ENCODE results near the gene TTC38.
A peak's percentile ranks its signal among the peaks of the same experiment; 100 is the strongest.
"Not testable (repeated sequence)": the region's sequence is repeated elsewhere in the genome, so short reads cannot be mapped to it uniquely, and the experiment has no call there.

The TTC38 gene

DNA sequence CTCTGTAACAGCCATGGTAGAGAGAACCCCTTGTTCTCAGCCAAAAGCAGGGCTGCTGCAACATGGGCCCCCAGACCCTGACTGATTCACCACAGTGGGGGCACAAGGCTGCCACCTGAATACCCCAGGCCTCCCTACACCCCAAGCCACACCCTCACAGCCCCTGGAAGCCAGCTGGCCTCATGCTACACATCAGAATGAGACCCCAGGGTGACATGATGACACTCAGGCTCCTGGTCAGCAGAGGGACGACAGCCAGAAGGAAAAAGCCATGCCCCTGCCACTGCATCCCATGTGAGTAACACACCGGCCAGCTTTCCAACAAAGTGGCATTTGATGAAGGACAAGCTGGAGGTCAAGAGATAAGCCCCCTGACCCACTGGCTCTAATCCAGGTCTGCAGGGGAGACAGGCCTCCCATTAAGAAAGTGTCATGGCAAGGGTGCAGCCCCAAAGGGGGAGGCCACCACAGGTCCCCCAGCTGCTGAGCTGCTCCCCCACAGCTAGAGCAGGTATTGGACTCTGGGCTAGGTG, 20.3 kb upstream of the TTC38 start:
- no peak for DNase-seq

DNA sequence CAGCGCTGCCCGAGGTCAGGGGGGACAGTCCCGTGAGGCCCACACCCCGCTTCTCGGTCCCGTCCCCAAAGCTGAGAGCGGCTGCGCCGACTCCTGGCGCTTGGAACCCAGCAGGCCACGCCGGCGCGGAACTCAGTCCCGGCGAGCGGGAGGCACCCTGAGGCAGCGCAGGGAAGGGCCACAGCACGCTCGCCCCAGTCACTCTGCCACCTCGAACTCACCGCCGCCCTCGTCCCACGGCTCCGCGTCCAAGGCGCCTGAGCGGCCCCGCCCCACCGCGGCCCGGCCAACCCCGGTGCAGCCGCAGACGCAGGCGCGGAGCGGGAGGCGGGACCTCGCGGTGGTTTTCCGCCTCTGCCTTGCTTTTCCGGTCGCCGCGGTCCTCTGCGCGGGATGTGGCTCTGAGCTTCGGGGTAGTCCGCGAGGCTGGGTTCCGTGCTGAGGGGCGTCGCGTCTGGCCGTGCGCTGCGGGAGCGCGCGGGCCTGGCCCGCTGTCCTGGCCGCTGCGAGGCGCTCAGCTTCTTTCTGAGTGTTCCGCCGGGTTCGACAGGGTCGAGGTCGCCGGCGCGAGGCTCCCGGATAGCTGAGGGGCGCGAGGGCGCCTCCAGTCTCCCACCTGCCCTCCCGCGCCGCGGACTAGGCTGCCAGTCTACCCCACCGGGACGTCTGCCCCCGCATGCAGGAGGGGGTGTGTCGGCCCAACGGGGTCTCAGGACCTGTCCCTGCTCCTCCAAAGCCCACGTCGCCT, 17.6 kb upstream of the TTC38 start, which contains the start of gene CDPF1:
TSS of gene CDPF1 (minus strand) at position 259 of the 748 bp plus-strand sequence. CDS start 2,009 bp downstream, outside the sequence.
- DNase-seq = peak; percentile 94

DNA sequence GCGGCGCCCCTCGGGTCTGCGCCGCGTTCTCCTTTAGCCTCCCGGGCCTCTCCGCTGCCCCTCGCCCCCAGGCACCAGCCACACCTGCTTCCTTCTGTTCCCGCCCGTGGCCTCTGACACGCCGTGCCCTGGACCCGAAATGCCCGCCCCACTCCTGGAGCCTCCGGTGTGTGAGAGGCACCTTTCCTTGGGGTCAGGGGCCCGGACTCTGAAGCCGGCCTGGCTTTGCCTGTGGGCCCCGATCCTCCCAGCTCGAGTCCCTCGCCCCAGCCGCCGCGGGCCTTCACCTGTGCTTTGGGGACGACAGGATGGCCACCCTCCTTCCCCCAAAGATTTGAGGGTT, 17.1 kb upstream of the TTC38 start:
- peak; percentile 65 for DNase-seq

DNA sequence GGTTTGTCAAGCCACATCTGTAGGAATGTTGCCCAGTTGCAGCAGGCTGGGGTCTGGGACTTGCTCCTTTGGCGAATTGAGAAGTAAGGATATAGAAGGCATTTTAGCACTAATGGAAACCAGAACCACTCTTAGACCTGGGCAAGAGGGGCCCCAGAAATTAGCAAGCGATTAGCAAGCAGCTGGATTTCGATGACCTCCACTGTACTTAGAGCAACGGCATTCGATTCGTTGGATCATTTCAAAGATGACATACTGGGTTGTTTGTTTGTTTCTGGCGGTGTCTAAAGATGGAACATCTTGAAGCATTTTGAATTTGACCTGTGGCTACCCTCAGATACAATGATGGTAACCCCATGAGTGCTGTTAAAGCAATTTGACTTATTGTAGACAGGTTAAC, 16.5 kb upstream of the TTC38 start:
- no peak for DNase-seq

DNA sequence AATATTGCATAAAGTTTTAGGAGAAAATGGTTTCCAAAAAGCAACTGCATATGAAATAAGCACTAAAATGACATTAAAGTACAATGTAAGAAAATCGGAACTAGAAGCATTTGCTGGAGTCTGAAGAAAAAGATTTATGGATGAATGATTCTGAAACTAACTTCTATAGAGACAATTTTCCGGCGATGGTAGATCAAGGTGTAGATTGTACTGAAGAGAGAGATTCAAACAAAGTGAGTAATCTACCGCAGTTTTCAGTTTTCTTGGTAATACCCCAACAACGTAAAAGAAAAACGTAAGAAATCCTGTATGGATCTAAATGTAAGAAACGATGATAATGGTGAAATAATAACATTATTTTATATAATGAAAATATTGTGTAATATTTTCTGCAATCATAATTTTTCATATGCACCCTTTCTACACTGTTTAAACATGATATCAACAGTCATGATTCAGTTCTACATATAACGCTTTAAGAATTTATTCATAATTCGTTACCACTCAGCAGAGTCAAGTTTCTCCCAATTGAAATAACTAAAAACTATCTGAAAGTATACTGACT, 15.9 kb upstream of the TTC38 start:
- DNase-seq = no peak

DNA sequence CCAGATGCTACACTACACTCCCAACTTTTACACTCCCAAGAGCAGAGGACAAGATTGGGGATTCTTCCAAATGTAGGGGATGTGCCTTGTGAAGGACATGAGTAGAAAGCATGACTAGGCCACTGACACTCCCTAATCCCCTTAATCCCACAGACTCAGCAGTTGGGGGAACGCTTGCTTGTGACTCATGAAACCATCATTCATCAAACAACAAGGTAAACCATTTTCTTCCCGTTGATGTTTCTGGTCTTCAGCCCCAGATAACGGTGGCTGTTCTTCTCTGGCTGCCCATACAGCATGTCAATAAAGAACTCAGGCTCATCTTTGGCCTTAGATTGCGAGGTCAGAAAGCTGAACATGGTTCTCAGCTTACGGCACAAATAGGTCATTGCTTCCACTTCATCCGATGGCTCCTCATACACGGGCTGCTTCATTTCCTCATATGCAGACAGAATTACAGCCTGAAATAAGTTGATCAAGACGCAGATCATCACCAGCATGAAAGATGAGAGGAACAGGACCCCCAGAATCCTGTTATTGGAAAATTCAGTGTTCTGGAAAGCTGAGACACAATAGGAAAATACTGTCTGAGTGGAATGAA, 11.3 kb upstream of the TTC38 start:
- no peak for DNase-seq

DNA sequence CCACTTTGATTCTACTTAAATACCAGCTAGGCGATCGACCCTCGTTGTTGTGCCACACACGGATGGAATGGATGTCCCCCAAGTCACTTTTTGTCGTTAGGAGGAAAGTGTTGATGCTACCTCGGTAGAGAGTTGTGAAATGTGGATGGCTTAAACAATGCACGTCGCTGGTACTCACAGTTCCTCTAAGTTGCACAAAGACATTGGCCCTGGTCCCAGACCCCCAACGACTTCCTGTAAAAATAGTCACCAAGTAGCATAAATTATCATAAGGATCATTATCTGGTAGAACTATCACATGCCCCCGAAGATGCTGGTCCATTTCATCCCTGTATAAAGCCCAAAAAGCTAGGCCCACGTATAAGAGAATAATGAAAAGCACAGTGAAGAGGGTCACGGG, 8.4 kb upstream of the TTC38 start:
- DNase-seq = no peak

DNA sequence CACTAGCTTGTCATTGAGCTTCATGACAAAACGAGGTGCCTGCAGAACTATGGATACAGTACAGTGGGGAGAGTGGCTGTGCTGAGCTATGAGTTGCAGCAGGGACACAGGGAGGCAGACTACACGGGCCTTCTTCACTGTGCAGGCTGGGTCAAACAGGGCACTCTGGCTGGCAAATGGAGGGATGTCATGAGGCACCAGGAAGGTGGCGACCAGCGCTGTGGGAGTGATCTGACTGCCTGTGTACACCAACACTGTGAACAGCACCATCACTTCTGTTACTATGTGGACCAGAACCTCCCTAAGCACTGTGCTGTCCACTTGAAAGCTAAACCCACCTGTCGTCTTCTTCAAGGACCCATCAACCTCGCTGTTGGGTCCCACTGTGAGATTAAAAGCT, 7.8 kb upstream of the TTC38 start:
- DNase-seq = no peak

DNA sequence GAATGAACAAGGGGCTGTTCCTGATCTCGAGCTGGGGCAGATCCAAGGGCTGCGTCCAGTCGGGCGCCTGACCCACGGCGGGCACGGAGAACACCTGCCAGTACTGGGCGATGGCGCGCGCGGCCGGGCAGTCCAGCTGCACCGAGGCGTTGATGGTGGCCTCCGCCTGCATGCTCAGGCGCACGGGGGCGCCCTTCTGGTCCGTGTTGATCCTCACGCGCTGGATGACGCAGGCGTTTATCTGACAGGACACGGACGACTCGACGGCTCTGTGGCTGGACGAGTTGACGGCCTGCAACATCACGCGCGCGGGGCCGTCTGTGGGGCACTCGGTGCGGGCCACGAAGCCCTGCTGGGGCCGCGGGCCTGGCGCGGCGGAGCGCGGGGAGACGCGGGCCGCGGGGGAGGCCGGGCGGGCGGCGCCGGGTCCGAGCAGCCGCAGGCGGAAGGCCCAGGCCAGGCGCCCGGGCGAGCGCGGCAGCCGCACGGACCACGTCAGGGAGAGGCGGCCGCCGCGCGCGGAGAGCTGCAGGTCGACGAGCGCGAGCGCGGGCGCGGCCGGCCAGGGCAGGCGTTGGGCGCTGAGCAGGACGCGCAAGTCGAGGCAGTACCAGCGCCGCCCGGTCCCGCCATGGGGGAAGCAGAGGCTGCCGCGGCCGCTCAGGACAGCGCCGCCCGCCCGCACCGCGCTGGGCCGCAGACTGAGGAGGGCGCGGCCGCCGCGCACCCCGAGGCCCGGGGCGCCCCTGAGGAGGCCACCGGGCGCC, 5.2 kb upstream of the TTC38 start:
- peak; percentile 72 for DNase-seq

DNA sequence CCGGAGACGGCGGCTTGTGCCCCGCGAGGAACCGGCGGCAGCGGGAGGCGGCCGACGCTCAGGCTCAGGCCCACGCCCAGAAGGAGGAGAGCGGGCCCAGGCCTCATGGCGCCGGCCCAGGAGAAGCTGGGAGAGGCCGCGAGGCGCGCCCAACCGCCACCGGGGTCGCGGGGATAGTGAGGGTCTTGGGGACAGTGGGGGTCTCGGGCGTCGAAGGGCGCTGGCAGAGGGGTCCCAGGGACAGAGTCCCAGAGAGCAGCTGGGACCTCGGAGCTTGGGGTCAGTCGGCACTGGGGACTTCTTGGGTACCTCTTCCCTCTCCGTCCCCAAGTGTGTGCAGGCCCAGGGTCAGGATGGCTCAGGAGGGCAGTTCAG, 4.6 kb upstream of the TTC38 start, which contains the start of gene PKDREJ:
TSS of gene PKDREJ (minus strand) at position 128 of the 375 bp plus-strand sequence. CDS start at position 107, 21 bp downstream.
- no peak for DNase-seq

DNA sequence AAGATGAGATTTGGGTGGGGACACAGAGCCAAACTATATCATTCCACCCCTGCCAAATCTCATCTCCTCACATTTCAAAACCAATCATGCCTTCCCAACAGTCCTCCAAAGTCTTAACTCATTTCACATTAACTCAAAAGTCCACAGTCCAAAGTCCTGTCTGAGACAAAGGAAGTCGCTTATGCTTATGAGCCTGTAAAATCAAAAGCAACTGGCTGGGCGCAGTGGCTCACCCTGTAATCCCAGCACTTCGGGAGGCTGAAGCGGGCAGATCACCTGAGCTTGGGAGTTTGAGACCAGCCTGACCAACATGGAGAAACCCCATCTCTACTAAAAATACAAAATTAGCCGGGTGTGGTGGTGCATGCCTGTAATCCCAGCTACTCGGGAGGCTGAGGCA, 3.3 kb upstream of the TTC38 start:
- DNase-seq = not testable (repeated sequence)

DNA sequence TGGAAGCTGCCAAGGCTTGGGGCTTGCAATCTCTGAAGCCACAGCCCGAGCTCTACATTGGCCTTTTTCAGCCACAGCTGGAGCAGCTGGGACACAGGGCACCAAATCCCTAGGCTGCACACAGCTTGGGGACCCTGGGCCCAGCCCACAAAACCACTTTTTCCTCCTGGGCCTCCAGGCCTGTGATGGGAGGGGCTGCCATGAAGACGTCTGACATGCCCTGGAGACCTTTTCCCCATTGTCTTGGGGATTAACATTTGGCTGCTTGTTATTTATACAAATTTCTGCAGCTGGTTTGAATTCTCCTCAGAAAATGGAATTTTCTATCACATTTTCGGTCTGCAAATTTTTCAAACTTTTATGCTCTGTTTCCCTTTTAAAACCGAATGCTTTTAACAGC, 2.2 kb upstream of the TTC38 start:
- DNase-seq = not testable (repeated sequence)

DNA sequence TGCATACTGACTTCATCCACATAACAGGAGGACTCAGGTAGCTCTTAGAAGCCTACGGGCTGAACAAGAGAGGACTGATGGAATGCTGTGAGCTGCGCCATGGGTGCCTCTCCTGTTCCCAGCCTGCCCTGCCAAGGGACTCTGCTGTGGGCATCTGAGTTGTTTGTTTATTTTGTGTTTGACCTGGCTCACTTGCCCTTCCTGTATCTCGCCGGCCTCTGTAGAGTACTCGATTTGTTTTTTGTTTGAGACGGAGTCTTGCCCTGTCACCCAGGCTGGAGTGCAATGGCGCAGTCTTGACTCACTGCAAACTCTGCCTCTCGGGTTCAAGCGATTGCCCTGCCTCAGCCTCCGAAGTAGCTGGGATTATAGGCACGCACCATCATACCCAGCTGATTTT, 1.8 kb downstream of the TTC38 start:
- DNase-seq = no peak

DNA sequence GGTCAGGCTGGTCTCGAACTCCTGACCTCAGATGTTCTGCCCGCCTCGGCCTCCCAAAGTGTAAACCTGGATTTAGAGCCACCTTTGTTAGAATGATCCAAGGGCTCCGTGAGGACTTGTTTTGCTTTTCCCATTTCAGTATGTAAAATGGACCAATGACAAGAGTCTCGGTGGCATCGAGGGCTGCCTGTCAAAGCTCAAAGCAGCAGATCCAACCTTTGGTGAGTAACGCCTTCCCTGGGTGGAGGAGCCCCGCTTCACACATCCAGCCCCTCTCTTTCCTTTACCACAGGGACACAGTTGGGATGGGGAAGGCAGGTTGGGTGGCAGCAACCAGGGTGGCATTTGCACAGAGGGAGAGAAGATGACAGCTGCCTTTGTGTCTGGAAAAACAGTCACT, 4.4 kb downstream of the TTC38 start:
- DNase-seq = no peak

DNA sequence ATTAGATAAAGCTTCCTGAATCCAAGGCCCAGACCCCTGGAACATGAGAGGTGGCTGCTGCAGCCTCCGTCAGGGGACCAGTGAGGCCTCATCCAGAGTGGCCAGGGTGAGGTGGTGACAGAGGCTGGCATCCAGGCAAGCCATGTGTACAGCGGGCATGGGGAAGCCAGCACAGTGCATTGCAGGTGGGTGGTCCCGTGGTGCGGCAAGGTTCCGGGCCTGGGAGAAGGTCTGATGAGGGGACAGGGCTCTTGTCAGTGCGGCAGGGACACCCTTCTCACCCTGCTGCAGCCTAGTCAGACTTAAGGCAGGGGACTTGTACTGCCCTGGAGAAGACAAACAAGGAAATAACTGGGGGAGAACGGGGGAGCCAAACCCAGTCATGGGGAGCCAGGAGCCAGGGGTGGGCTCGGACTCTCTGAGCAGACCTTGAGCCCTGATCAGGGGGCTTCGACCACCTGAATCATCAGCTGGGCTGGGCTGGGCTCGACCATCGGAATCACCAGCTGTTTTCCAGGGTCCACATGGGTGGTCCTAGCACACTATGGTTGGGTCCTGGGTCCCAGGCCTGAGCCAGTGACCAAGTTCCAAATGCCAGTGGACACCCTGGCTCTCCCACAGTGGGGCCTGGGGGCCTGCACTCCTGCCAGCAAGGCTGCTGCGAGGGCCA, 5.1 kb downstream of the TTC38 start:
- no peak for DNase-seq

DNA sequence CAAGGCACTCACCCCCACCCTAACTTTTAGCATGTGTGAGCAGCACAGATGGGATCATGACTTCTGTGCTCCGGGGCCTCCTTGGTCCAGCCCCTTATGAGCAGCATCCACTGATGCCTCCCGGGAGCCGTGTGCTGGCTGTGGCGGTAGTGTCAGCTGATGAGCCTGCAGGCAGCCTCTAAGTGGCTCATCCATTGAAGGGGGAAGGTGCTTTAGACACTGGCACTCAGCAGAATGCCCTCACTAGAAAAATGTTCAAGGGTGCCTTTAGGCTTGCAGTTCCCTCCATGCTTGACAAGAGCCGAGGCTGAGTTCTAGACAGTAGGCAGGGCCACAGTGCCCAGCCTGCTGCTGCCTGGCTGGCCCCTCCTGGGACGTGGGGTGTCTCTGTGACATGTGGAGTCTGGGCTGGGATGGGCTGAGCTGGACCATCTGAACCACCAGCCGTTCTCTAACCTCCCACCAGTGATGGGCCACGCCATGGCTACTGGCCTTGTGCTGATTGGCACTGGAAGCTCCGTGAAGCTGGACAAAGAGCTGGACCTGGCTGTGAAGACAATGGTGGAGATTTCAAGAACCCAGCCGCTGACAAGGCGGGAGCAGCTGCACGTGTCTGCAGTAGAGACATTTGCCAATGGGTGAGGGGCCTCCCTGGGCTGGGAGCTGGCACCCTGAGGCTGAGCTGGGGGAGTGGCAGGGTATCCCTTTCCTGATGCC, 5.8 kb downstream of the TTC38 start:
- DNase-seq = no peak

DNA sequence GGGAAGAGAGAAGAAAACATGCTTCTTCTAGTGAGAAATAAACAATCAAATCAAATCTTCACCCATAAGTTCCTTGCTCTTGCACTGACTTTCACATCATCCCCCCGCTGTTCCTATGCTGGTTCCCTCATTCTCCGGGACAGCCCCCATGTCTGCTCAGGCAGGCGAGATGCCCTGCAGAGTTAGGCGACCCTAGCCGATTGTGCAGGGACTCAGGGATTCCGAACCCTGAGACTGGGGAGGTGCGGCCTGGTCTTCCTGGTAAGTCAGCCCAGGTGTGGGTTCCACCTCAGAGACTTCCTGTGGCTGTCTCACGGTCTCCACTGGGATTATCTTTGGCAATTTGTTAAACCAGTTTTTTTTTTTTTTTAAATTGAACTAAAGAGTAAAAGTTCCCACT, 6.6 kb downstream of the TTC38 start:
- no peak for DNase-seq

DNA sequence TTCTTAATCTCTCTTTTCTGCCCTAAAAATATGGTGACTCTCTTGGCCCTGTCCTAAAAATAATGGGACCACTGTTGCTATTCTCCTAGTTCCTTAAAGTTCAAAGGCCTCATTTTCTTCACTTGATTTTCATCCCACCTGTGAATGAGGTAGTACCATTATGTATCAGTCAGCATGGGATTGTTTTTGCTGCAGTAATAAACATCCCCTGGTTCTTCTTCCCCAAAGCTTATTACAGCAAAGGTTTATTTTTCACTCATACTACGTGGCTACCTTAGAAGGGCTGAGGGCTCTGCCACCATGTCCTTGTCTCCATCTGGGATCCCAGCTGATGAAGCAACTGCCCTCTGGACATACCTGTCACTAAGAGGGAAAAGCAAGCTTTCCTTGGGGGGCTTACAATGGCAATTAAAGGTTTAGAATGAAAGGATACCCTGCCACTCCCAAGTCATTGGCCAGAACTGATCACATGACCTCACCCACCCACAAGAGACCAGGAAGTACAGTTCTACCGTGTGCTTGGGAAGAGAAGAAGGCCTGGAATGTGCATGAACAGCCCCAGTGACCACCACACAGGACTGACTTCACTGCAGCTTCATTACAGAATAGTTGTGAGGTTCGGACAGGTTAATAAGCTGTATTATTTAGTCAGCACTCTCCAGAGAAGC, 7.8 kb downstream of the TTC38 start:
- no peak for DNase-seq

DNA sequence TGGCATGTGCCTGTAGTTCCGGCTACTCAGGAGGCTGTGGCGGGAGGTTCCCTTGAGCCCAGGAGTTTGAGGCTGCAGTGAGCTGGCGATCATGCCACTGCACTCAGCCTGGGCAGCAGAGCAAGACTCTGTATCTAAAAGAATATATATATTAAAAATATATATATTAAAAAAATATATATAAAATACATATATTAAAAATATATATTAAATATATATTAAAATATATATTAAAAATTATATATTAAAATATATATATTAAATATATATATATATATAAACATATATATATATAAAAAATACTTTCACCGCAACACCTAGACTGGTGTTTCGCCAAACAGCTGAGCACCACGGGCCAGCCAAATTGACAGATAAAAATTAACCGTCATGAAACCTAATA, 8.8 kb downstream of the TTC38 start:
- no peak for DNase-seq

DNA sequence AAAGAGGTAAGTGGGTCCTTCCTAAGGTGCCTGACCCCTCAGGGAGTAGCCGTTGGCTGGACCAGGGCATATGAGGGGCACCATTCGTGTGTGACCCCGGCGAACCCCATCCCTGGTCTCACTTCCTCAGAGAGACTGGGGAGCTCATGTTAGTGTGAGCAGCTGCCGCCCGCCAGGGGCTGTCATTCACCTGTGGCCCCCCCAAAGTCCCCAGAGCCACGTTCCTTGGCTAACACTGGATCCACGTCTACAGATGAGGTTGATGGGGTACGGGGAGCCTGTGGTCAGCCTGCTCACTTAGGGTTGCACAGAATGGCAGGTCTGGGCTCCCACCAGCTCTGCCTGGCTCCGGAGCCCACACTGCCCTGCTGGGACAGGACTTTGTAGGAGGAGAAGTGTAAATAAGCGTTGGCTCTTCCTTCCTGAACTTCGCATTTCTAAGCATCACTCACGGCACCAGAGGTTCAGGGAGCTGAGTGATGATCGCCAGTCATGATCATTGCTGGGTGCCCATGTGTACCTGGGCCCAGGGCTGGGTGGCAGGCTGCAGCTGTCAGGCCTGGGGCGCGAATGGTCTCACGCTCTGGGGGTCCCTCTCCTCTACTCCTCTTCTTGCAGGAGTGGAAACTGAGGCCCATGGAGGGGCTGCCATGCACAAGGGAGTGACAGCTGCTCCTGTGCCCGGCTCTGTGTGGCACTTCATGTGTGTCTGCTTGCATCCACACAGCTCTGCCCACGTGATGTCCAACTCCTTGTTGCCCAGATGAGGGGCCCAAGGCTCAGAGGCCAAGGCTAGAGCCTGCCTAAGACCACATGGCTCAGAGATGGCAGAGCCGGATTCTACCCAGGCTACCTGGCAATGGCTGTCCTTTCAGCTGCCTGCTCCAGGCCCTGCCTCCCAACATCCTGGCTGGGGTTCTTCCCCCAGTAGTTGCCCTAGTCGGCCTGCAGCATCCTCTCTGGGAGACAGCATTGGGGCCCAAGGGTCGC, 11.1 kb downstream of the TTC38 start:
- no peak for DNase-seq
